ENCODE results near the gene FMNL1. TPM values are rescaled to one million over a fixed set of nuclear protein-coding genes. Genes with fewer than 3 reads are reported as not detected.
A peak's percentile ranks its signal among the peaks of the same experiment; 100 is the strongest.

FMNL1 gene
- total RNA-seq, 4 donors from 2014 or later: 19.2 to 42.9 (median 24.6) TPM

DNA sequence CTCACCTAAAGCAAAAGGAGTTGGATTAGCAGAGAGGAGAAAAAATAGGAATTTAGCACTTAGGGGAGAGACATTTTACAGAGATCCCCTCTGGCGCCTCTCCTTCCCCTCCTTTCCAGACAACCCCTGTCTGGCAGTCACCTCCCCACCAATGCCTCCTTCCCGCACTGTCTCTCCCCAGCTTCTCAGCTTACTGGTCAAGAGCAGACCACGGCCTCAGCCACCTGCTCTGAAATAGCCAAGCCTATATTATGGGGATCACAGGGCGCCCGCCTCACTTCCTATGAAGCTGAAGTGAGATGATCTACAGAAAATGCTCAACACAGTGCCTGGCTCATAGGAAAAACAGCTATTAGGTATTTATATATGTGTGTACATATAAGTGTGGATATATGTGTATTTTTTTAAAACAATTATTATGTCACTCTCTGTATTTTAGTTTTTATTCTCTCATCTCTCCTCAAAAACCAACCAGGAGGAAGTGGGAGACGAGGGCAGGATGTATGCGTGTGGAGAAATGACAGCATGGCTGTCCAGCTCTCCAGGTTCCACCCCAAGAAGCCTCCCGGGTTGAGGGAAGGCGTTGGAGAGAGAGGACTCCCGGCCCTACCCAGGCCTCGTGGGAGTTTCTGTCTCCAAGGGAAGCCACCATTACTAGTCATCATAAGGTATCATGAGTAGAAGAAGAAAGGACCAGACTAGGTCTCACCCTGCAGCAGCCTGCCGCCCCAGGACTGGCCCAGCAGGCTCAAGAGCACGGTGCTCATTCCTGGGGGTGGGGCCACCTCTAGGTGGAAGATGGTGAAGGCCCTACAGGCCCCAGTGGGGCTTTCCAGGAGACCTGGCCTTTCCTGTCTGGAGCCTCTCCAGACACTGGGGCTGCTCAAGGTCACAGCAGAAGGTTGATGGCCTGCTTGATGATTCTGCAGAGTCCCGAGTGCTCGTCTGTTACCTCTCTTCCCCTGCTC is 67.9 kb downstream of the FMNL1 start:
- Histone ChIP-seq H3K9me3 (no peaks in the 10 kb centered on the region), H3K27me3 (no peaks in the 10 kb centered on the region), H3K4me3 (no peak overlapping the region), H3K36me3 (peaks cover 0 to 59% (median 28%) of the 10 kb centered on the region in 3 donors), H3K4me1 (peaks cover 0 to 67% (median 34%) of the 10 kb centered on the region in 4 donors), H3K27ac (peak overlapping the region in 1 of 4 donors; percentile 35)
- 79 to 81% methylated on average over 15 of the region's 15 CpGs for WGBS, 2 donors
- TF ChIP-seq POLR2A (IDR thresholded peaks at IDR 0.05) (no peak), EP300 (IDR thresholded peaks at IDR 0.05) (no peak)
- TF ChIP-seq, protein P1, sequence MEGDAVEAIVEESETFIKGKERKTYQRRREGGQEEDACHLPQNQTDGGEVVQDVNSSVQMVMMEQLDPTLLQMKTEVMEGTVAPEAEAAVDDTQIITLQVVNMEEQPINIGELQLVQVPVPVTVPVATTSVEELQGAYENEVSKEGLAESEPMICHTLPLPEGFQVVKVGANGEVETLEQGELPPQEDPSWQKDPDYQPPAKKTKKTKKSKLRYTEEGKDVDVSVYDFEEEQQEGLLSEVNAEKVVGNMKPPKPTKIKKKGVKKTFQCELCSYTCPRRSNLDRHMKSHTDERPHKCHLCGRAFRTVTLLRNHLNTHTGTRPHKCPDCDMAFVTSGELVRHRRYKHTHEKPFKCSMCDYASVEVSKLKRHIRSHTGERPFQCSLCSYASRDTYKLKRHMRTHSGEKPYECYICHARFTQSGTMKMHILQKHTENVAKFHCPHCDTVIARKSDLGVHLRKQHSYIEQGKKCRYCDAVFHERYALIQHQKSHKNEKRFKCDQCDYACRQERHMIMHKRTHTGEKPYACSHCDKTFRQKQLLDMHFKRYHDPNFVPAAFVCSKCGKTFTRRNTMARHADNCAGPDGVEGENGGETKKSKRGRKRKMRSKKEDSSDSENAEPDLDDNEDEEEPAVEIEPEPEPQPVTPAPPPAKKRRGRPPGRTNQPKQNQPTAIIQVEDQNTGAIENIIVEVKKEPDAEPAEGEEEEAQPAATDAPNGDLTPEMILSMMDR (IDR thresholded peaks at IDR 0.05): no peak
- no peak for DNase-seq (ENCODE audit: low spot score in 2 of 2)

DNA sequence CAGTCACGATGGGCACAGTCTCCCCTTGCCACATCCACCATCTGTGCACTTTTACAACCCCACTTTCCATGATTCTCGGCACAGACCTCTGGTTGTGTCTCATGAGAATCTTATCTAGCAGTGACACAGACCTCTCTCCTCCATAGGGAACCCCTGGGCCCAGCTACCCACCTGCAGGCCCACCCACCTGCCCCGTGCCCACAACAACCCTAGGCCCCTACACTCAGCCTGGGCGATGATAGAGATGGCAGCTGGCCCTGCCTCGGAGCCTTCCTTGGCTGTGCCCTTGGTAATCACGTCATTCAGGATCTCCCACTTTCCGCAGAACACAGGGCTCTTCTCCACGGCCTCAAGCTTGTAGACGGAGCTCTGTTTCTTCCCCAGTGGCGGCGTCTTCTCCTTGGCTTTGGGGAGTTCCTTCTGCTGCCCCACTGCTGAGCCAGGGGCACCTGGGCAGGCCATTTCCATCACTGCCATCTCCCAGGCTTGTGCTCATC is 68.6 kb downstream of the FMNL1 start:
- H3K27ac ChIP-seq: peak overlapping the region in 2 of 4 donors; percentile 35 to 63
- no peaks in the 10 kb centered on the region for H3K9me3 ChIP-seq
- no peak overlapping the region for H3K4me3 ChIP-seq
- 90 to 94% methylated on average over 11 of the region's 11 CpGs for WGBS, 2 donors
- DNase-seq (ENCODE audit: low spot score in 2 of 2): no peak
- no peaks in the 10 kb centered on the region for H3K27me3 ChIP-seq
- peaks cover 0 to 51% (median 21%) of the 10 kb centered on the region in 3 donors for H3K36me3 ChIP-seq
- TF ChIP-seq EP300 (IDR thresholded peaks at IDR 0.05): no peak
- TF ChIP-seq, protein P1 (IDR thresholded peaks at IDR 0.05): no peak
- no peak for TF ChIP-seq POLR2A (IDR thresholded peaks at IDR 0.05)
- peaks cover 0 to 74% (median 41%) of the 10 kb centered on the region in 4 donors for H3K4me1 ChIP-seq

DNA sequence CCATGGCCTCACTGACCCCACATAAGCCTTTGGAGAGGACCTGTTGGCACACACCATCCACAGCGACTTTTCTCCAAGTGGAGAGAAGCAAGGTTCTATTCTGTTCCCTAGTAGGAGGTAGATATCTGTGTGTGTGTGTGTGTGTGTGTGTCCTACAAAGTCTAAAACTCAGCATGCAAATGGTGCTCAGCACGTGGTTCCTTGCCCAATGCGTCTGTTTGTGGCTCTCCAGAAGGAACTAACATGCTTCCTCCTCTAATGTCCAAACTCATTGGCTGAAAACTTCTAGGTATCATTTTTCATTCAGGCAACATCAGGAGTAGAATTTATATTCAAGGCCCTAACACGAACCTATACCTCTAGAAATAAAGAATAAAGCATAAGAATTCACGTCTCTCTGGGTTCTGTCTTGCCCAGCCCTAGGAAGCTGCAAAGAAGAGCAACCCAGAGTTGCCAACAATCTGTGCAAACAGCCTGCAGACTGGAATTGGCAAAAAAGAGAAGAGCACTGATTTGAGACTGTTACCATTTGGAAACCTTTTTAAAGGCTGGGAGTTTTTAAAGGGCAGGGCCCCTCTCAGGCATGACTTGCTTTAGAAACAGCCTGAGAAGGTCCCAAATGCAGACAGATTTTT is 69.6 kb downstream of the FMNL1 start:
- H3K9me3 ChIP-seq: no peaks in the 10 kb centered on the region
- H3K4me1 ChIP-seq: peaks cover 0 to 84% (median 49%) of the 10 kb centered on the region in 4 donors
- H3K36me3 ChIP-seq: peaks cover 0 to 42% (median 21%) of the 10 kb centered on the region in 3 donors
- H3K27me3 ChIP-seq: no peaks in the 10 kb centered on the region
- H3K27ac ChIP-seq: peak overlapping the region in 2 of 4 donors; percentile 54 to 75
- TF ChIP-seq, protein P1 (IDR thresholded peaks at IDR 0.05): no peak
- peak in 1 of 2 donors; percentile 36 for TF ChIP-seq EP300 (IDR thresholded peaks at IDR 0.05)
- DNase-seq (ENCODE audit: low spot score in 2 of 2): peak in 1 of 2 donors; percentile 60
- WGBS, 2 donors: 59 to 68% methylated on average over 5 of the region's 5 CpGs
- no peak overlapping the region for H3K4me3 ChIP-seq

DNA sequence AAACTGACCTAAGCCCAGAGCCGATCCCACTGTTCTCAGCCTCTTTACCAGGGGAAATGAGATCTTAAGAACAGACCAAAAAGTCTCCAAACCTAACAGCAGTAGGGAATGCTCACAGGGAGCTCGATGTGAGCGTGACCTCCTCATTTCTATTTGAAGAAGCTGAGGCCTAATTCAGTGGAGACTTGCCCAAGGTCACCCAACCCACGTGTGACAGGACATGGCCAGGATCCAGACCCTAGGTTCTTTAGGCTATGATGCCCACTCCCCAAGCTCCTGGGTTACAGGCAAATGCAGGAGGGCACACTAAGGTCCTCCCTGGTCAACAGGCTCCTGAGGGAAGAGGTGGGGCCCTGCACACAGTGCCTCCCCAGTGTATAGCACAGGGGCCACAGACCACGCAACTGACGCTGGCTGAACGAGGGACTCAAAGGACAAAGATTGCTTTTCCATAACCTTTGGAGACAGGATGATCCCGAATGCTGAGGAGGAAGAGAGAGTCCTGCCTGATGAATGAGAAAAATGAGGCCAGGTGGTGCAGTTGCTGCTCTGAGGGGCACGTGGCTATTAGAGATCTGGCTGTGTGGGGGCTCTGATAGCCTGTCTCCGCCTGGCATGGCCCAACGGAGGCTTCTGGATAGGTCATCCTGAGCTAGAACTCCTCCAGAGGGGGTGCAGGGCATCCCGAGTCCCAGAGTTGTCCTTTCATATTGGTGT is 71.2 kb downstream of the FMNL1 start:
- Histone ChIP-seq H3K27ac (peak overlapping the region in 3 of 4 donors; percentile 52 to 75 (median 74)), H3K4me3 (no peak overlapping the region), H3K27me3 (no peaks in the 10 kb centered on the region), H3K4me1 (peaks cover 0 to 97% (median 57%) of the 10 kb centered on the region in 4 donors), H3K36me3 (peaks cover 0 to 26% (median 8%) of the 10 kb centered on the region in 3 donors), H3K9me3 (no peaks in the 10 kb centered on the region)
- no peak for DNase-seq (ENCODE audit: low spot score in 2 of 2)
- TF ChIP-seq POLR2A (IDR thresholded peaks at IDR 0.05) (no peak), EP300 (IDR thresholded peaks at IDR 0.05) (no peak)
- WGBS, 2 donors: 64% methylated on average over 12 of the region's 12 CpGs
